Astrocyte (in vitro differentiated cells and primary cell): ENCODE measurements around the gene C1QTNF3. TPM values are rescaled to one million over a fixed set of nuclear protein-coding genes. Genes with fewer than 3 reads are reported as not detected.

Experiments
- DNase-seq: peaks from one replicate; pipeline ENCODE4 v3.0.0-alpha.2; 2010; ENCODE audit warnings: low read depth
- FAIRE-seq: peaks from 2 replicates; lab custom pipeline; 2011; peaks lifted over from hg19 to GRCh38; lab: Jason Lieb, UNC
- H2AFZ ChIP-seq: 2 replicates; pipeline ENCODE4 v1.6.0; 2012; ENCODE audit warnings: low read depth, low read length, inconsistent platforms
- H3K27ac ChIP-seq: 2 replicates; pipeline ENCODE4 v1.5.1; 2011; ENCODE audit warnings: low read depth, low read length, inconsistent platforms
- H3K27me3 ChIP-seq: 2 replicates; pipeline ENCODE4 v1.6.0; 2011; ENCODE audit warnings: low read length, inconsistent platforms; ENCODE audit not compliant: insufficient read depth
- H3K36me3 ChIP-seq: 2 replicates; pipeline ENCODE4 v1.5.1; 2011; ENCODE audit warnings: low read length, inconsistent platforms; ENCODE audit not compliant: insufficient read depth
- H3K4me1 ChIP-seq: 2 replicates; pipeline ENCODE4 v1.5.1; 2011; ENCODE audit warnings: low read length, inconsistent platforms; ENCODE audit not compliant: insufficient read depth
- H3K4me2 ChIP-seq: 2 replicates; pipeline ENCODE4 v1.6.0; 2012; ENCODE audit warnings: low read length, inconsistent platforms
- H3K4me3 ChIP-seq: 2 replicates; pipeline ENCODE4 v1.5.1; 2011; ENCODE audit warnings: low read depth, mild to moderate bottlenecking, low read length, inconsistent platforms; ENCODE audit not compliant: insufficient read depth
- H3K79me2 ChIP-seq: 2 replicates; pipeline ENCODE4 v1.6.0; 2012; ENCODE audit warnings: mild to moderate bottlenecking, low read length, inconsistent platforms; ENCODE audit not compliant: insufficient read depth
- H3K9ac ChIP-seq: 2 replicates; pipeline ENCODE4 v1.6.0; 2012; ENCODE audit warnings: mild to moderate bottlenecking, low read length, inconsistent platforms
- H3K9me3 ChIP-seq: 2 replicates; pipeline ENCODE4 v1.5.1; 2012; ENCODE audit warnings: low read depth, mild to moderate bottlenecking, low read length, inconsistent platforms; ENCODE audit not compliant: insufficient read depth
- H4K20me1 ChIP-seq: 2 replicates; pipeline ENCODE4 v1.6.0; 2012; ENCODE audit warnings: low read length, inconsistent platforms; ENCODE audit not compliant: insufficient read depth
- H3K27ac Mint-ChIP-seq: one replicate; pipeline ENCODE4 v1.8.0; 2021; ENCODE audit warnings: mild to moderate bottlenecking, mixed read lengths; ENCODE audit not compliant: unreplicated experiment
- H3K27me3 Mint-ChIP-seq: one replicate; pipeline ENCODE4 v1.8.0; 2021; ENCODE audit warnings: low read depth, mixed read lengths; ENCODE audit not compliant: unreplicated experiment
- H3K36me3 Mint-ChIP-seq: one replicate; pipeline ENCODE4 v1.8.0; 2021; ENCODE audit warnings: low read depth, mixed read lengths; ENCODE audit not compliant: unreplicated experiment
- H3K4me1 Mint-ChIP-seq: one replicate; pipeline ENCODE4 v1.8.0; 2021; ENCODE audit warnings: low read depth, mixed read lengths; ENCODE audit not compliant: unreplicated experiment
- H3K4me3 Mint-ChIP-seq: one replicate; pipeline ENCODE4 v1.8.0; 2021; ENCODE audit warnings: mild to moderate bottlenecking, moderate library complexity, mixed read lengths; ENCODE audit not compliant: unreplicated experiment
- H3K9me3 Mint-ChIP-seq: one replicate; pipeline ENCODE4 v1.8.0; 2021; ENCODE audit warnings: mild to moderate bottlenecking, mixed read lengths; ENCODE audit not compliant: unreplicated experiment
- CTCF ChIP-seq: IDR thresholded peaks from 2 replicates; pipeline ENCODE4 v1.5.1; 2011; ENCODE audit warnings: low read depth, mild to moderate bottlenecking, inconsistent platforms, low read length, moderate library complexity; ENCODE audit not compliant: insufficient read depth
- EZH2 ChIP-seq: IDR thresholded peaks from 2 replicates; pipeline ENCODE4 v1.6.1; 2012; ENCODE audit warnings: mild to moderate bottlenecking, low read length, inconsistent platforms; ENCODE audit not compliant: insufficient read depth
- total RNA-seq: library from RNA; stranded (reverse); gene quantifications from 2 replicates; pipeline ENCODE4 v1.2.1, GENCODE V29; 2021

C1QTNF3 gene
- total RNA-seq, 1 donor from 2014 or later, result 0.95 TPM

DNA sequence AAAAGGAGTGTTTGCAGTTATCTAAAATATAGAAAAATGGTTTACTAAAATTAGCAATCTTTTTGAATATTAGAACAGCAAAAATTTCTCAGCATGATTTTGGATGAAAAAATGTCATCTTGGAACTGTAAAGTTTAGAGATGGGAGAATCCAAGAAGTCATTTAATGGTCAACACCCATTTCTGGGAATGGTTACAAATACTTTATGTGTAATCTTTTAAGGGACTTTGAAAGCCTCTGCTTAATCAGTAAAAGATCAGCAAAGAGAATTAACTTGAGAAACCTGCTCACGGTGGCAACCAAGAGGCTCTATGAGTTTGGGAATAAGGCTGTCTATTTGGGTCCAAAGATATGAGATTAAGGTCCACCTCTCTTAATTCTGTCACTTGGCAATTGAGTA is 13.0 kb downstream of the C1QTNF3 start:
- H3K27ac Mint-ChIP-seq, result no peak overlapping the region
- Histone ChIP-seq H3K4me1 (no peaks in the 10 kb centered on the region), H3K9me3 (no peaks in the 10 kb centered on the region), H3K27ac (no peak overlapping the region), H3K4me3 (no peak overlapping the region), H2AFZ (no peak overlapping the region), H3K36me3 (no peaks in the 10 kb centered on the region), H3K9ac (no peak overlapping the region), H3K27me3 (no peaks in the 10 kb centered on the region), H3K4me2 (no peak overlapping the region), H4K20me1 (no peaks in the 10 kb centered on the region), H3K79me2 (no peaks in the 10 kb centered on the region)
- no peaks in the 10 kb centered on the region for H3K4me1 Mint-ChIP-seq
- no peak overlapping the region for H3K4me3 Mint-ChIP-seq
- DNase-seq, result no peak
- TF ChIP-seq EZH2 (no peak), CTCF (no peak)
- no peaks in the 10 kb centered on the region for H3K36me3 Mint-ChIP-seq
- no peak for FAIRE-seq
- no peaks in the 10 kb centered on the region for H3K27me3 Mint-ChIP-seq
- no peaks in the 10 kb centered on the region for H3K9me3 Mint-ChIP-seq

- Histone ChIP-seq H3K4me2 (no peak overlapping the region), H4K20me1 (no peaks in the 10 kb centered on the region), H3K4me1 (no peaks in the 10 kb centered on the region), H3K79me2 (no peaks in the 10 kb centered on the region), H3K4me3 (no peak overlapping the region), H3K9me3 (no peaks in the 10 kb centered on the region), H3K27me3 (no peaks in the 10 kb centered on the region), H3K36me3 (no peaks in the 10 kb centered on the region), H3K27ac (no peak overlapping the region), H2AFZ (no peak overlapping the region), H3K9ac (no peak overlapping the region)
- Mint-ChIP-seq H3K9me3 (no peaks in the 10 kb centered on the region), H3K27ac (no peak overlapping the region), H3K36me3 (no peaks in the 10 kb centered on the region), H3K4me3 (no peak overlapping the region), H3K27me3 (no peaks in the 10 kb centered on the region), H3K4me1 (no peaks in the 10 kb centered on the region)
- no peak for TF ChIP-seq EZH2
- TF ChIP-seq CTCF, result no peak
- FAIRE-seq (no peak), DNase-seq (no peak)
These were observed 14.7 kb downstream of the C1QTNF3 start for GRCh38 chr5:34028349-34028748.

GRCh38 chr5:34026089-34026761 is 16.8 kb downstream of the C1QTNF3 start:
- Histone ChIP-seq H3K9me3 (no peaks in the 10 kb centered on the region), H3K4me1 (peaks cover 8% of the 10 kb centered on the region), H3K27me3 (no peaks in the 10 kb centered on the region), H3K36me3 (no peaks in the 10 kb centered on the region), H3K9ac (no peak overlapping the region), H3K4me2 (no peak overlapping the region), H3K79me2 (no peaks in the 10 kb centered on the region), H3K27ac (no peak overlapping the region), H4K20me1 (no peaks in the 10 kb centered on the region), H2AFZ (no peak overlapping the region), H3K4me3 (no peak overlapping the region)
- peaks cover 15% of the 10 kb centered on the region for H3K4me1 Mint-ChIP-seq
- no peaks in the 10 kb centered on the region for H3K9me3 Mint-ChIP-seq
- TF ChIP-seq CTCF (no peak), EZH2 (no peak)
- H3K27ac Mint-ChIP-seq, result no peak overlapping the region
- no peaks in the 10 kb centered on the region for H3K36me3 Mint-ChIP-seq
- no peak overlapping the region for H3K4me3 Mint-ChIP-seq
- DNase-seq, result no peak
- no peaks in the 10 kb centered on the region for H3K27me3 Mint-ChIP-seq
- no peak for FAIRE-seq
